HepG2 (cell line): Measurements from ENCODE around the gene ZMYM4.

ENCODE experiments used
- ELF3 ChIP-seq: IDR thresholded peaks from 2 replicates; pipeline ENCODE4 v1.6.1; 2016; ENCODE audit warnings: missing genetic modification reagents, missing compliant biosample characterization
- ESRRA ChIP-seq: sonication (generic); formaldehyde crosslinking; IDR thresholded peaks from 2 replicates; pipeline ENCODE4 v1.5.1; 2020; ENCODE audit warnings: mild to moderate bottlenecking, low read depth, missing genetic modification reagents
- ETV5 ChIP-seq: IDR thresholded peaks from 2 replicates; pipeline ENCODE4 v1.6.1; 2018; ENCODE audit warnings: missing biosample characterization, missing genetic modification reagents, inconsistent platforms, borderline replicate concordance
- MYC ChIP-seq: sonication (generic); formaldehyde crosslinking; IDR thresholded peaks from 2 replicates; pipeline ENCODE4 v1.9.0; 2021; ENCODE audit warnings: missing genetic modification reagents, borderline replicate concordance
- NR1H2 ChIP-seq: sonication (generic); formaldehyde crosslinking; IDR thresholded peaks from 2 replicates; pipeline ENCODE4 v1.8.1; 2022; ENCODE audit warnings: low read depth, missing genetic modification reagents, borderline replicate concordance
- SETDB1 ChIP-seq: sonication (generic); formaldehyde crosslinking; IDR thresholded peaks from 2 replicates; pipeline ENCODE4 v1.5.1; 2020; ENCODE audit warnings: missing genetic modification reagents, mild to moderate bottlenecking, borderline replicate concordance
- SMAD3 ChIP-seq: sonication (generic); formaldehyde crosslinking; IDR thresholded peaks from 2 replicates; pipeline ENCODE4 v1.4.0; 2020; ENCODE audit warnings: missing genetic modification reagents
- THYN1 ChIP-seq: sonication (generic); formaldehyde crosslinking; IDR thresholded peaks from 2 replicates; pipeline ENCODE4 v1.8.1; 2023; ENCODE audit warnings: low read depth, mild to moderate bottlenecking, moderate library complexity, missing genetic modification reagents, borderline replicate concordance
- ZBTB7A ChIP-seq: sonication (generic); formaldehyde crosslinking; IDR thresholded peaks from 2 replicates; pipeline ENCODE4 v1.8.0; 2022; ENCODE audit warnings: mild to moderate bottlenecking, missing genetic modification reagents
- ZNF138 ChIP-seq: sonication (generic); formaldehyde crosslinking; IDR thresholded peaks from 2 replicates; pipeline ENCODE4 v1.5.0; 2020; ENCODE audit warnings: mild to moderate bottlenecking, low read depth, missing genetic modification reagents
- ZNF431 ChIP-seq: sonication (generic); formaldehyde crosslinking; IDR thresholded peaks from 2 replicates; pipeline ENCODE4 v1.9.0; 2022; ENCODE audit warnings: missing genetic modification reagents, low read depth, mild to moderate bottlenecking, borderline replicate concordance
- ZNF614 ChIP-seq: IDR thresholded peaks from 2 replicates; pipeline ENCODE4 v1.6.1; 2018; ENCODE audit warnings: missing biosample characterization, missing genetic modification reagents, inconsistent platforms, borderline replicate concordance
- TF ChIP-seq, protein P1 (sequence below): sonication (generic); formaldehyde crosslinking; IDR thresholded peaks from 2 replicates; pipeline ENCODE4 v1.5.0; 2020; ENCODE audit warnings: mild to moderate bottlenecking, missing genetic modification reagents, moderate library complexity
- TF ChIP-seq, protein P2 (sequence below): sonication (generic); formaldehyde crosslinking; IDR thresholded peaks from 2 replicates; pipeline ENCODE4 v1.5.0; 2020; ENCODE audit warnings: missing genetic modification reagents

DNA sequence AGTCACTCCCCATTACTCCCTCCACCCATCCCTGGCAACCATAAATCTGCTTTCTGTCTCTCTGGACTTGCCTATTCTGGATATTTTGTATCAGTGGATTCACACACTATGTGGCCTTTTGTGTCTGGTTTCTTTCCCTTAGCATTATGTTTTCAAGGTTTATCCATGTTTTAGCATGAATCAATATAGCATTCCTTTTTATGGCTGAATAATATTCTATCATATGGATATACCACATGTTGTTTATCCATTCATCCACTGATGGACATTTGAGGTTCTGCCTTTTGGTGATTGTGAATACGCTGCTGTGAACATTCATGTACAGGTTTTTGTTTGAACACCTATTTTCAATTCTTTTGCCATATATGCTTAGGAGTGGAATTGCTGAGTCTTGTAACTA lies 140.4 kb downstream of the ZMYM4 start:
- TF ChIP-seq, protein P1, sequence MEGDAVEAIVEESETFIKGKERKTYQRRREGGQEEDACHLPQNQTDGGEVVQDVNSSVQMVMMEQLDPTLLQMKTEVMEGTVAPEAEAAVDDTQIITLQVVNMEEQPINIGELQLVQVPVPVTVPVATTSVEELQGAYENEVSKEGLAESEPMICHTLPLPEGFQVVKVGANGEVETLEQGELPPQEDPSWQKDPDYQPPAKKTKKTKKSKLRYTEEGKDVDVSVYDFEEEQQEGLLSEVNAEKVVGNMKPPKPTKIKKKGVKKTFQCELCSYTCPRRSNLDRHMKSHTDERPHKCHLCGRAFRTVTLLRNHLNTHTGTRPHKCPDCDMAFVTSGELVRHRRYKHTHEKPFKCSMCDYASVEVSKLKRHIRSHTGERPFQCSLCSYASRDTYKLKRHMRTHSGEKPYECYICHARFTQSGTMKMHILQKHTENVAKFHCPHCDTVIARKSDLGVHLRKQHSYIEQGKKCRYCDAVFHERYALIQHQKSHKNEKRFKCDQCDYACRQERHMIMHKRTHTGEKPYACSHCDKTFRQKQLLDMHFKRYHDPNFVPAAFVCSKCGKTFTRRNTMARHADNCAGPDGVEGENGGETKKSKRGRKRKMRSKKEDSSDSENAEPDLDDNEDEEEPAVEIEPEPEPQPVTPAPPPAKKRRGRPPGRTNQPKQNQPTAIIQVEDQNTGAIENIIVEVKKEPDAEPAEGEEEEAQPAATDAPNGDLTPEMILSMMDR (CRISPR knock-in tag) = no peak
- TF ChIP-seq THYN1 (CRISPR knock-in tag) (no peak), SMAD3 (CRISPR knock-in tag) (no peak), SETDB1 (no peak), ZNF614 (CRISPR knock-in tag) (no peak), MYC (CRISPR knock-in tag) (no peak), ZNF431 (CRISPR knock-in tag) (no peak), ZBTB7A (CRISPR knock-in tag) (no peak), NR1H2 (no peak), ETV5 (CRISPR knock-in tag) (no peak), ELF3 (CRISPR knock-in tag) (no peak), ESRRA (no peak), ZNF138 (CRISPR knock-in tag) (no peak)
- TF ChIP-seq, protein P2, sequence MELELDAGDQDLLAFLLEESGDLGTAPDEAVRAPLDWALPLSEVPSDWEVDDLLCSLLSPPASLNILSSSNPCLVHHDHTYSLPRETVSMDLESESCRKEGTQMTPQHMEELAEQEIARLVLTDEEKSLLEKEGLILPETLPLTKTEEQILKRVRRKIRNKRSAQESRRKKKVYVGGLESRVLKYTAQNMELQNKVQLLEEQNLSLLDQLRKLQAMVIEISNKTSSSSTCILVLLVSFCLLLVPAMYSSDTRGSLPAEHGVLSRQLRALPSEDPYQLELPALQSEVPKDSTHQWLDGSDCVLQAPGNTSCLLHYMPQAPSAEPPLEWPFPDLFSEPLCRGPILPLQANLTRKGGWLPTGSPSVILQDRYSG (CRISPR knock-in tag) = no peak
